Nephron progenitor cell (in vitro differentiated cells): ENCODE results near the gene ARMH3.
A peak's percentile ranks its signal among the peaks of the same experiment; 100 is the strongest.

ENCODE experiments used
- DNase-seq: peaks from one replicate; pipeline ENCODE4 v3.0.0; 2021
- H3K27ac Mint-ChIP-seq: 2 replicates; pipeline ENCODE4 v1.8.0; 2021; ENCODE audit warnings: mild to moderate bottlenecking, moderate library complexity, mixed read lengths
- H3K27me3 Mint-ChIP-seq: 2 replicates; pipeline ENCODE4 v1.8.0; 2021; ENCODE audit warnings: mild to moderate bottlenecking, low read depth, mixed read lengths; ENCODE audit not compliant: poor library complexity
- H3K36me3 Mint-ChIP-seq: 2 replicates; pipeline ENCODE4 v1.8.0; 2021; ENCODE audit warnings: low read depth, mixed read lengths
- H3K4me1 Mint-ChIP-seq: 2 replicates; pipeline ENCODE4 v1.8.0; 2021; ENCODE audit warnings: mixed read lengths
- H3K4me3 Mint-ChIP-seq: 2 replicates; pipeline ENCODE4 v1.8.0; 2021; ENCODE audit warnings: mild to moderate bottlenecking, moderate library complexity, mixed read lengths
- H3K9me3 Mint-ChIP-seq: 2 replicates; pipeline ENCODE4 v1.8.0; 2021; ENCODE audit warnings: mild to moderate bottlenecking, moderate library complexity, mixed read lengths
- CTCF ChIP-seq: fragments of 200-600 bp; sonication (generic); IDR thresholded peaks from 2 replicates; pipeline ENCODE4 v1.5.0; 2021; ENCODE audit warnings: antibody characterized with exemption

The ARMH3 gene

GRCh38 chr10:101857802-101858476 lies 198.0 kb downstream of the ARMH3 start:
- peaks cover 3% of the 10 kb centered on the region for H3K27me3 Mint-ChIP-seq
- peaks cover 29% of the 10 kb centered on the region for H3K9me3 Mint-ChIP-seq
- peaks cover 36% of the 10 kb centered on the region for H3K36me3 Mint-ChIP-seq
- no peak overlapping the region for H3K4me3 Mint-ChIP-seq
- no peak overlapping the region for H3K27ac Mint-ChIP-seq
- H3K4me1 Mint-ChIP-seq, result no peaks in the 10 kb centered on the region
- no peak for DNase-seq
- TF ChIP-seq CTCF, result no peak

GRCh38 chr10:101856626-101857025 lies 199.3 kb downstream of the ARMH3 start:
- H3K4me1 Mint-ChIP-seq, result no peaks in the 10 kb centered on the region
- H3K4me3 Mint-ChIP-seq, result no peak overlapping the region

GRCh38 chr10:101851411-101852116 lies 204.4 kb downstream of the ARMH3 start:
- no peak overlapping the region for H3K4me3 Mint-ChIP-seq
- no peak for TF ChIP-seq CTCF
- H3K27me3 Mint-ChIP-seq, result peaks cover 8% of the 10 kb centered on the region
- peaks cover 42% of the 10 kb centered on the region for H3K4me1 Mint-ChIP-seq
- H3K36me3 Mint-ChIP-seq, result peaks cover 9% of the 10 kb centered on the region
- H3K9me3 Mint-ChIP-seq, result no peaks in the 10 kb centered on the region
- no peak for DNase-seq
- no peak overlapping the region for H3K27ac Mint-ChIP-seq

More at GRCh38 chr10:101856626-101857025, 199.3 kb downstream of the ARMH3 start:
- TF ChIP-seq CTCF, result no peak
- peaks cover 21% of the 10 kb centered on the region for H3K9me3 Mint-ChIP-seq
- peaks cover 25% of the 10 kb centered on the region for H3K36me3 Mint-ChIP-seq
- no peak for DNase-seq
- H3K27ac Mint-ChIP-seq, result no peak overlapping the region
- H3K27me3 Mint-ChIP-seq, result peaks cover 3% of the 10 kb centered on the region

- TF ChIP-seq CTCF, result no peak
- H3K27ac Mint-ChIP-seq, result no peak overlapping the region
- no peaks in the 10 kb centered on the region for H3K9me3 Mint-ChIP-seq
- H3K27me3 Mint-ChIP-seq, result peaks cover 6% of the 10 kb centered on the region
- H3K4me3 Mint-ChIP-seq, result no peak overlapping the region
- peaks cover 9% of the 10 kb centered on the region for H3K36me3 Mint-ChIP-seq
- DNase-seq, result no peak
- H3K4me1 Mint-ChIP-seq, result peaks cover 48% of the 10 kb centered on the region
These were observed 205.2 kb downstream of the ARMH3 start for GRCh38 chr10:101850749-101851148.

- TF ChIP-seq CTCF, result no peak
- peaks cover 23% of the 10 kb centered on the region for H3K27me3 Mint-ChIP-seq
- DNase-seq, result no peak
- peak overlapping the region; percentile 81 for H3K27ac Mint-ChIP-seq
- no peak overlapping the region for H3K4me3 Mint-ChIP-seq
- peaks cover 56% of the 10 kb centered on the region for H3K4me1 Mint-ChIP-seq
- no peaks in the 10 kb centered on the region for H3K9me3 Mint-ChIP-seq
- peaks cover 9% of the 10 kb centered on the region for H3K36me3 Mint-ChIP-seq
These were observed 207.1 kb downstream of the ARMH3 start for GRCh38 chr10:101848894-101849351.
